Adipocyte (in vitro differentiated cells): ENCODE data around the gene GALNT14.

ENCODE experiments used
- DNase-seq: peaks from one replicate; pipeline ENCODE4 v3.0.0-alpha.2; 2015; ENCODE audit warnings: low read depth
- H3K27me3 ChIP-seq: replicated peaks from 2 replicates; pipeline ENCODE4 v1.7.0; 2013; ENCODE audit warnings: mild to moderate bottlenecking, low read length, moderate library complexity; ENCODE audit not compliant: control insufficient read depth, insufficient read depth
- H3K36me3 ChIP-seq: 2 replicates; pipeline ENCODE4 v1.7.0; 2013; ENCODE audit warnings: low read length, mild to moderate bottlenecking, moderate library complexity; ENCODE audit not compliant: control insufficient read depth, insufficient read depth, severe bottlenecking
- H3K4me1 ChIP-seq: 2 replicates; pipeline ENCODE4 v1.7.0; 2013; ENCODE audit warnings: mild to moderate bottlenecking, low read length, moderate library complexity; ENCODE audit not compliant: control insufficient read depth, insufficient read depth
- H3K4me3 ChIP-seq: 2 replicates; pipeline ENCODE4 v1.7.0; 2013; ENCODE audit warnings: mild to moderate bottlenecking, low read length, moderate library complexity
- H3K9ac ChIP-seq: 2 replicates; pipeline ENCODE4 v1.7.0; 2013; ENCODE audit warnings: mild to moderate bottlenecking, low read length, moderate library complexity
- H3K9me3 ChIP-seq: 2 replicates; pipeline ENCODE4 v1.7.0; 2013; ENCODE audit warnings: mild to moderate bottlenecking, low read length, moderate library complexity; ENCODE audit not compliant: control insufficient read depth

The GALNT14 gene

DNA sequence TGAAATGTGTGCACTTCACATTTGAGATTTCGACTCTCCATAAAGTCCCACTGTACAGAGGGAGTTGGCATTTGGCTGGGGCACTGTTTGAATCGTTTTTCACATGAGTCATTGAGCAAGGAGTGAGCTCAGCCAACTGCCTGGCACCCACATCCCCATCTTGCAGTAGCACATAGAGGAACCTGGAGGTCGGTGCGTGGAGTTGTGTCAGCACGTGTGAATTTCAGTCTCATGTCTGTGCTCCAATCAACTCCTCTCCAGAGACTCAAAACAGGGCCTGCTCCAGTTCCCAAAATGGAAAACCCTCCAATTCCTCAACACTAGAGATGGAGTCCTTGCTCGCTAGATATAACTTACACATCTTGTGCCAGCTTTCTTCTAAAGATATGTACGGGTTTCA lies 204.2 kb downstream of the GALNT14 start:
- Histone ChIP-seq H3K4me1 (no peaks in the 10 kb centered on the region), H3K9me3 (no peaks in the 10 kb centered on the region)
- DNase-seq: no peak

DNA sequence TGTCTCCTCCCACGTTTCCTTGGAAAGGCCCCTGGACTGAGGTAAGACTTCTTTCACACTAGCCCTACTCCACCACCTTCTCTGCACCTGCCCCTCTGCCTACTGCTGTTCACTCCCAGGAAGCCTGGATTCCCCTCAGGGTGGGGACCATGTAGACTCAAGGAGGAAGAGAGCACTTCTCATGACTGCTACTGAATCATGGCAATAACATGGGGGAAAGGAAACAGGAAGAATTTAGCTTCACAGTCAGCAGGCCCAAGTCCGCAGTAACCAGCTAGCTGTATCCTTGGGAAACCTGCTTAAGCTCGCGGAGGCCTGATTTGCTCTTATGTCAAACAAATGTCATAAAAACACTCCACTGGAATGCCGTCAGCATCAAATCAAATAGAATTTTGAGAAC lies 204.7 kb downstream of the GALNT14 start:
- Histone ChIP-seq H3K36me3 (no peaks in the 10 kb centered on the region), H3K27me3 (peaks cover 11% of the 10 kb centered on the region), H3K4me3 (no peak overlapping the region), H3K4me1 (no peaks in the 10 kb centered on the region), H3K9me3 (no peaks in the 10 kb centered on the region), H3K9ac (no peak overlapping the region)
- DNase-seq: no peak

More for the DNA sequence above, 204.2 kb downstream of the GALNT14 start:
- Histone ChIP-seq H3K9ac (no peak overlapping the region), H3K36me3 (no peaks in the 10 kb centered on the region), H3K27me3 (peaks cover 17% of the 10 kb centered on the region), H3K4me3 (no peak overlapping the region)

DNA sequence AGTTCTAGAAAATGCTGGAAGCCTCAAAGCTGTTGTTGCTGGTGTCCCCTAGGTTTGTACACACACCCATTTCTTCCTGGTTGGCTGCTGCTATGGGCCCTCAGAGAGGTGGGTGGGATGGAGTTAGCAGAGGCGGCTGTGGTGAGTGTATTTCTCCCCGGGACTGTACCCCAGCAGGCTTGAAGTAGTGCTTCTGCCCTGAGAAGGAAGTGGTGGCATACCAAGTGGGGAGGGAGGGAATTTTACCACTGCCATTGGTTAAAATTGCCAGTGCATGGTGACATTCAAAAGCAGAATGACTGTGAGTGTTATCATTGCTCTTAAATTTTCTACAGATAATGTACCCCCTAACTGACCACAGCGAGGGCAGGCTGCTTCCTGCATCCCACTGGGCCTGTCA lies 205.4 kb downstream of the GALNT14 start:
- Histone ChIP-seq H3K9ac (no peak overlapping the region), H3K27me3 (peaks cover 9% of the 10 kb centered on the region), H3K9me3 (no peaks in the 10 kb centered on the region), H3K36me3 (no peaks in the 10 kb centered on the region), H3K4me1 (no peaks in the 10 kb centered on the region), H3K4me3 (no peak overlapping the region)
- DNase-seq: no peak

DNA sequence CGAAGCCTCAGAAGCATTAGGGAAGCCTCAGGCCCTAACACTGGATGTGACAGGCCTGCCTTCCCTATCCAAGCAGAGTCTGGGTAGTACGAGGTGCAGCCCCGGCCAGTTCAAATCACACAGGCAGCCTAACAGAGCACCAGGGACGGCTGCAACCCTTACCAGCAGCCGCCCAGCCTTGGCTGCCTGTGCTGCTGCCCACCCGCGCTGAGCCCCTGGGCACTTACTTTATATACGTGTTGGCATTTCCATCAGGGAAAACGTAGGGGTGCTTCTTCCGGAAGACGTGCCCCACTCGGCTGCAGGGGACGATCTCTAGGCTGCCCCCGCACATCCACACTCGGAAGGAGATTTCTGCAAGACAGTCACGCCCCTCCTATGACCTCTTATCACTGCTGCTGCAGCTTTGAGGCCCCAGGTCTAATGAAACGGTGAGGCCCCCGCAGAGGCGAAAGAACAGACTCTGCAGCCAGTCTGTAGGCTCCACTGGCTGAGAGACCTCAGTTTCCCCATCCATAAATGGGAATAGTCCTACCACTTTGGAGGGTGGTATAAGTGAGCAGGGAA lies 206.3 kb downstream of the GALNT14 start:
- no peak for DNase-seq
- peaks cover 9% of the 10 kb centered on the region for H3K27me3 ChIP-seq
- no peak overlapping the region for H3K4me3 ChIP-seq

DNA sequence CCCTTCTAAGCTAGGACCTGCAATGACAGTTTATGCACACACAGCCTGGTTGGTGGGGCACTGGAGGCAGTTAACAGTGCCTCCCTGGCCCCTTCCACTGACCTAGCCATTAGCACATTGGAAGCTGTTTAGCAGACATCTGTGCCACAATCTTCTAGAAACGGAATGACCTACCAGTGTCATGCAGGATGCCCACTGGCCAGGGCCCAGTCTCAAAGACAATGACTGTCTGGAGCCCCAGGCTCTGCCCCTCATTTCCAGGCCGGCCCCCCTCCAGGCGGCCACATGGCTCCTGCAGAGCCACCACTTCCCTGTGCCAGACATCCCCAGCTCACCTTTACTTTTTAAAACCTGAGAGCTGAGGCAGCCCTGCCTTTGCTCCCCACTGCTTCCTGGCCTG lies 207.5 kb downstream of the GALNT14 start:
- DNase-seq: no peak
- Histone ChIP-seq H3K36me3 (no peaks in the 10 kb centered on the region), H3K27me3 (peaks cover 11% of the 10 kb centered on the region), H3K9ac (no peak overlapping the region), H3K4me3 (no peak overlapping the region), H3K9me3 (no peaks in the 10 kb centered on the region), H3K4me1 (no peaks in the 10 kb centered on the region)

More for the DNA sequence above, 206.3 kb downstream of the GALNT14 start:
- Histone ChIP-seq H3K9me3 (no peaks in the 10 kb centered on the region), H3K36me3 (no peaks in the 10 kb centered on the region), H3K9ac (no peak overlapping the region), H3K4me1 (no peaks in the 10 kb centered on the region)

DNA sequence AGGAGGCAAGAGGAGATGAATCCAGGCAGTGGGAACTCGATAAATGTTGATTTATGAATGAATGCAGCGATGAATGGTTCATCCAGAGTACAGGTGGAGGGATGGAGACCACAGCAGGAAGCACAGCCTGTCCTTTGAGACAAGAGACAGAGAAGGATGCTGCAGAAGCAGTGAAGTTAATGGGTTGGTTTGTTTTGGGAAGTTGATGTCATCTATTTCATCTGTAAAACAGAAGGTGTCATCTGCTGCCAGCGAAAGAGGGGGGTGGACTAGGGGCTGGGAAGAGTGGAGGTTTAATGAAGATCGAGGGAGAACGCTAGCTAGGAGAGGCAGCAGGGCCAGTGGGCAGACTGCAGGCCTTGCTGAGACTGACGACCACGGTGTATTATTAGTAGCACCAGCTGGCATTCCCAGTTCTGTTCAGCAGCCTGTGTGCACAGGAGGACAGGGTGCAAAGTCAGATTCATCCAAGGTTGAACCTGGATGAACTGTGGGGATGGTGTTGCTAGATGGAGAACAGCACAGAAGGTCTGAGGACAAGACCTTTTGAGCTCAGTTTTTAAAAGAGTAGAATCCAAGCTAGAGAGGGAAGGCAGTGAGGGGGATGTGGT lies 210.7 kb downstream of the GALNT14 start:
- no peak for DNase-seq
- Histone ChIP-seq H3K4me3 (no peak overlapping the region), H3K36me3 (no peaks in the 10 kb centered on the region), H3K27me3 (peaks cover 17% of the 10 kb centered on the region), H3K9me3 (no peaks in the 10 kb centered on the region), H3K4me1 (no peaks in the 10 kb centered on the region), H3K9ac (no peak overlapping the region)

DNA sequence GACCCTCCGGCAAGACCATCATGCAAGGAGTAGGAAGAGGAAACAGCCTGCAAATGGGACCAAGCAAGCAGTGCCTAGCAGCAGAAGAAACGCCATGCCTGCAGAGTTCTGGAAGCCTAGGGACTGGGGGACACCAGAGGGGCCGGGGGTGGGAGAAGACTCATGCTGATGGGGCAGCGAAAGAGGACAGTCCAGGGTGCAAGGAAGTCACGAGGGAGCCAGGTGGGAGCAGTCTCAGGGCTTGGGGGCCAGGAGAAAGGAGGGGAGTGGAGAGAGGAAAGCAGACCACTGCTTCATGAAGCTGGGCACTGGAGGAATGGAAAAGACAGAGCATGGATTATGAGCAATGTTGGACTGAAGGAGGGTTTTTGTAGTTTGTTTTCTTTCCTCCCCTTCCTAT lies 211.6 kb downstream of the GALNT14 start:
- Histone ChIP-seq H3K9ac (no peak overlapping the region), H3K4me1 (no peaks in the 10 kb centered on the region), H3K27me3 (peaks cover 17% of the 10 kb centered on the region), H3K4me3 (no peak overlapping the region), H3K36me3 (no peaks in the 10 kb centered on the region), H3K9me3 (no peaks in the 10 kb centered on the region)
- DNase-seq: no peak

DNA sequence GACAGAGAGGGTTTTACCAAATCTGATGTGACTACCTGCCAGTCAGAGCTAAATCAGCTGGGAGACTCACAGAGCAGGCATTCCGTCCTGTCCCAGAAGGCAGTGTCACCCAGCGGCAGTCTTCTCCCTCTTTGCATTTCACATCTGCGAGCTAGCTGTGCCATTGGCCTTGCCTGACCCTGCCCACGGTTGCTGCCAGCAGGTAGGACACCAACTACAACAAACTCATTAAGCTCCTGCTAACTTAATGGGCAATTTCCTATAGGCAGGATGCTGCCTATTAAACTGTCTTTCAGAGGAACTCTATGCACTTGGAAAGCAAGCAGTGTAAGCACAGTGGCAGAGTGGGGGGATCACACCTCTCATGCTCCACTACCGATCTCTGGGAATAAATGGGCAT lies 214.6 kb downstream of the GALNT14 start:
- Histone ChIP-seq H3K4me1 (no peaks in the 10 kb centered on the region), H3K9me3 (no peaks in the 10 kb centered on the region), H3K4me3 (no peak overlapping the region), H3K36me3 (no peaks in the 10 kb centered on the region), H3K9ac (no peak overlapping the region), H3K27me3 (peaks cover 20% of the 10 kb centered on the region)
- DNase-seq: no peak

DNA sequence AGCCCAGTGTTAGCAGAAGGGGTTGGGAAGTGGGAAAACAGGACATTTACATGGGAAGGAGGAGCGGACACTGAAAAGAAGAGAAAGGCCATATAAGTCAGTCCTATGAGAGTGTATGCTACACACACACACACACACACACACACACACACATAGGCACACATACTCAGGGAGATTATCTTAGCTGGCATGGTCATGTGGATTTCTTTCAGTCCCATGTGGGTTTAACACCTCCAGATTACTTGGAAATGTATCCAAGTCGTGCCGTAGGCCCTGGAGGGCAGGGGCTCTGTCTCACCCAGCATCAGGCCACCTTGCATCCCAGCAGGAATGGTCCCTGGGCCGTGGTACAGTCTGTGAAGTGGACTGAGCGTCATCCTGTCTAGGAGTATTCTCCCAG lies 217.7 kb downstream of the GALNT14 start:
- DNase-seq: no peak
- H3K4me3 ChIP-seq: no peak overlapping the region
- no peaks in the 10 kb centered on the region for H3K9me3 ChIP-seq
- H3K36me3 ChIP-seq: no peaks in the 10 kb centered on the region
- H3K4me1 ChIP-seq: no peaks in the 10 kb centered on the region
- peaks cover 15% of the 10 kb centered on the region for H3K27me3 ChIP-seq
- no peak overlapping the region for H3K9ac ChIP-seq

DNA sequence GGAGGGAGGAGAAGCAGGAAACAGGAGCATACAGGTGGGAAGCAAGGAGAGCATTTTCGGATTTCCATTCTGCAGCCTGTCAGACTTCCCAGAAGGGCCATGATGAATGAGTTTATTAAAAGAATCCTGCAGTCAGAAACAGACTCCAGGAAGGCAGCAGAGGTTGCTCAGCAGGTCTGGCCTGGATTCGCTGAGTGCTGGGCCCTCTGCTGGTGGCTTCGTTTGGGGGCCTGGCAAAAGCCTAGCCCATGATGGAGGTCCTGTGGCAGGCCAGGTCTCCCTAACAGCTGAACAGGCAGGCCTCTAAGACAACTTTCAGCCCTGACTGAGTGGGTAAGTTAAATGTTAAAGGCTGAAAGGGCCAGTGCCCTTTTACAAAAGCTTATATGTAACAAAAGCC lies 222.8 kb downstream of the GALNT14 start:
- Histone ChIP-seq H3K4me3 (no peak overlapping the region), H3K4me1 (no peaks in the 10 kb centered on the region), H3K9ac (no peak overlapping the region), H3K9me3 (no peaks in the 10 kb centered on the region), H3K36me3 (no peaks in the 10 kb centered on the region), H3K27me3 (peaks cover 5% of the 10 kb centered on the region)
- no peak for DNase-seq

DNA sequence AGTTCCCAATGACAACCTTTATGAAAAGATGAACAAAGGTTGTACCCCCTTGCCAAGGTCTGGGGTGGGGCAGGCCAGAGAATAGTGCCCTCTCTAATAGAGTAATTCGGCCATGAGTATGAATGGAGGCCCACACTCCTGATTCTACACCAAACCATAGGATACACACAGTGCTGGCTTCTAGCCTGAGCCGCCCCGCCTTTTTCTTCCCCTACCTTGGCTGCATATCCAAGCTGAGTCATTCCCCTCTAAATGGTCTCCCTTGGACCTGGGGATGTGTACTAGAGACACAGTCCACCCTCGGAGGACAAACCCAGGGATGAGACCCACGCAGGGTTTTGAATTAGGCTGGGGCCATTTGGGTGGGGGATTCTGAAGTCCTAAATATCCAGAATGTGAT lies 223.8 kb downstream of the GALNT14 start:
- H3K9me3 ChIP-seq: no peaks in the 10 kb centered on the region
- H3K36me3 ChIP-seq: no peaks in the 10 kb centered on the region
- DNase-seq: no peak
- H3K27me3 ChIP-seq: peaks cover 3% of the 10 kb centered on the region
- no peaks in the 10 kb centered on the region for H3K4me1 ChIP-seq
- H3K9ac ChIP-seq: no peak overlapping the region
- H3K4me3 ChIP-seq: no peak overlapping the region

DNA sequence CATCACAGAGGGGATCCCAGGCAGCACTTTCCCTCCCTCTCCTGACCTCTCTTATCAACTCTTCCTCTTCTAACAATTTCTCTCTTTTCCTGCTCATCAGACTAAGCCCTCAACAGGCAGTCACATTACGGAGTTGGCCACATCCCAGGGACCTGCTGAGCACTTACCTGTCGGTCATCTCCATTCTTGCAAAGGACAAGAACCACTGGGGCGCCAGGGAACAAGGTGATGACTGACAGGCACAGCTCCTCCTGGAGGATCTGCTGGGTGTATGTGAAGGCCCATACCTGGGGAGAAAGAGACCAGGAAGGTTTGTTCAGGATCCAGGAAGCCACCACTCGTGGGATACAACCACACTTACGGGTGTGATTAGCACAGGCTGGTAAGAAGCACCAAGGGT lies 226.2 kb downstream of the GALNT14 start:
- Histone ChIP-seq H3K4me3 (no peak overlapping the region), H3K9ac (no peak overlapping the region), H3K9me3 (no peaks in the 10 kb centered on the region), H3K4me1 (no peaks in the 10 kb centered on the region), H3K36me3 (no peaks in the 10 kb centered on the region), H3K27me3 (no peaks in the 10 kb centered on the region)
- no peak for DNase-seq
